K562 (cell line): Measurements from ENCODE around the gene GZF1. TPM values are rescaled to one million over a fixed set of nuclear protein-coding genes. Genes with fewer than 3 reads are reported as not detected.

ENCODE experiments used
- ATF1 ChIP-seq, 2 experiments: fragments of 450-650 bp in 1 of 2; IDR thresholded peaks; 2 replicates each; pipeline ENCODE4 v1.6.1; 2016; ENCODE audit warnings: missing compliant biosample characterization in 1 of 2, missing genetic modification characterization in 1 of 2
- CBX3 ChIP-seq, 2 experiments: IDR thresholded peaks; 1 replicate in 1 of 2; 2 replicates in 1 of 2; pipeline ENCODE4 v1.6.1; 2012; ENCODE audit warnings: inconsistent platforms in 2 of 2, low read length in 2 of 2, borderline replicate concordance in 1 of 2, control low read depth in 1 of 2
- EP300 ChIP-seq: IDR thresholded peaks from 2 replicates; pipeline ENCODE4 v1.6.1; 2012; ENCODE audit warnings: low read length, improper control_type of control experiment
- GABPB2 ChIP-seq: fragments of 250-450 bp; sonication (Bioruptor Pico); conservative IDR thresholded peaks from 2 replicates; pipeline ENCODE4 v1.5.1; 2021; ENCODE audit warnings: mild to moderate bottlenecking
- HCFC1 ChIP-seq: IDR thresholded peaks from 2 replicates; pipeline ENCODE4 v1.6.1; 2012; ENCODE audit warnings: low read depth, low read length, improper control_type of control experiment
- KLF6 ChIP-seq: fragments of 250-450 bp; sonication (Bioruptor Pico); IDR thresholded peaks from 2 replicates; pipeline ENCODE4 v1.4.0; 2020; ENCODE audit warnings: mild to moderate bottlenecking, moderate library complexity, borderline replicate concordance
- POLR2AphosphoS2 ChIP-seq: IDR thresholded peaks from 2 replicates; pipeline ENCODE4 v1.6.1; 2012; ENCODE audit warnings: low read length, improper control_type of control experiment
- PTBP1 ChIP-seq: fragments of 200-400 bp; formaldehyde crosslinking; IDR thresholded peaks from 2 replicates; pipeline ENCODE4 v1.6.1; 2017; ENCODE audit warnings: low read depth, low read length
- RAD51 ChIP-seq: fragments of 450-650 bp; IDR thresholded peaks from 2 replicates; pipeline ENCODE4 v1.7.1; 2016; ENCODE audit warnings: low read depth, mild to moderate bottlenecking, borderline replicate concordance
- RB1 ChIP-seq: fragments of 450-650 bp; IDR thresholded peaks from 2 replicates; pipeline ENCODE4 v1.6.1; 2017; ENCODE audit warnings: low read depth, mild to moderate bottlenecking
- RBBP5 ChIP-seq: fragments of 200-600 bp; sonication (generic); IDR thresholded peaks from 2 replicates; pipeline ENCODE4 v1.6.1; 2012; ENCODE audit warnings: borderline replicate concordance, mild to moderate bottlenecking, low read length, control low read depth, inconsistent platforms; ENCODE audit not compliant: insufficient read depth, poor library complexity, severe bottlenecking
- SRSF3 ChIP-seq: fragments of 200-400 bp; formaldehyde crosslinking; IDR thresholded peaks from 2 replicates; pipeline ENCODE4 v1.6.1; 2016; ENCODE audit warnings: mild to moderate bottlenecking, low read length, moderate library complexity; ENCODE audit not compliant: insufficient read depth
- ZNF644 ChIP-seq: fragments of 200-800 bp; sonication (Bioruptor generic); IDR thresholded peaks from 2 replicates; pipeline ENCODE4 v1.6.1; 2016; ENCODE audit warnings: low read depth, missing genetic modification characterization, missing compliant biosample characterization
- polyA plus RNA-seq, 8 experiments: library from polyadenylated mRNA; depleted of rRNA in 4 of 8; stranded (reverse) in 5 of 8; unstranded in 3 of 8; fragments of >200 nt; fragmentation: Nextera tagmentation in 2 of 8; fragmentation: Illumina TruSeq in 1 of 8; extraction: Ambion mirVana in 2 of 8; extraction: Trizol in 1 of 8; gene quantifications; 2 replicates each; pipeline versions ENCODE4 v1.2.1 to v1.2.3, GENCODE V29; 2011 to 2014; ENCODE audit warnings: inconsistent platforms in 1 of 8, missing spikeins in 1 of 8
- total RNA-seq, 7 experiments: library from RNA; depleted of rRNA in 6 of 7; stranded (reverse); fragments of >200 nt in 6 of 7; fragmentation: Illumina TruSeq in 2 of 7; extraction: Trizol in 2 of 7; gene quantifications; 2 replicates each; pipeline versions ENCODE4 v1.2.1 to v1.2.3, GENCODE V29; 2011 to 2021; ENCODE audit warnings: low replicate concordance in 1 of 7
- TF ChIP-seq, protein P1 (sequence below): fragments of 450-650 bp; formaldehyde crosslinking; IDR thresholded peaks from 2 replicates; pipeline ENCODE4 v1.4.0; 2022; ENCODE audit warnings: missing genetic modification characterization
- TF ChIP-seq, protein P2 (sequence below): fragments of 250-450 bp; sonication (Bioruptor Pico); IDR thresholded peaks from 2 replicates; pipeline ENCODE4 v1.4.0; 2020; ENCODE audit warnings: mild to moderate bottlenecking
- TF ChIP-seq, protein P3 (sequence below), 2 experiments: fragments of 450-650 bp in 1 of 2; sonication (generic) in 1 of 2; formaldehyde crosslinking in 1 of 2; IDR thresholded peaks in 1 of 2; conservative IDR thresholded peaks in 1 of 2; 2 replicates each; pipeline versions ENCODE4 v1.6.1 to v1.8.1; 2016 to 2023; ENCODE audit warnings: mild to moderate bottlenecking in 2 of 2, moderate library complexity in 2 of 2, inconsistent platforms in 1 of 2, missing genetic modification reagents in 1 of 2
- TF ChIP-seq, protein P4 (sequence below): sonication (generic); formaldehyde crosslinking; IDR thresholded peaks from 2 replicates; pipeline ENCODE4 v1.9.0; 2022; ENCODE audit warnings: mild to moderate bottlenecking, missing genetic modification reagents
- TF ChIP-seq, protein P5 (sequence below): fragments of 450-650 bp; formaldehyde crosslinking; IDR thresholded peaks from 2 replicates; pipeline ENCODE4 v1.4.0; 2020; ENCODE audit warnings: mild to moderate bottlenecking, mixed read lengths
- TF ChIP-seq, protein P6 (sequence below): fragments of 450-650 bp; IDR thresholded peaks from 2 replicates; pipeline ENCODE4 v1.6.1; 2018; ENCODE audit warnings: mild to moderate bottlenecking, low read depth; ENCODE audit not compliant: partially characterized antibody

GZF1 gene
- total and polyA plus RNA-seq, 9 of the 15 experiments (the other 6 are each of a cell fraction or from before 2014, with no cell fraction given): 1.2 to 15.7 (median 7.4) TPM

DNA sequence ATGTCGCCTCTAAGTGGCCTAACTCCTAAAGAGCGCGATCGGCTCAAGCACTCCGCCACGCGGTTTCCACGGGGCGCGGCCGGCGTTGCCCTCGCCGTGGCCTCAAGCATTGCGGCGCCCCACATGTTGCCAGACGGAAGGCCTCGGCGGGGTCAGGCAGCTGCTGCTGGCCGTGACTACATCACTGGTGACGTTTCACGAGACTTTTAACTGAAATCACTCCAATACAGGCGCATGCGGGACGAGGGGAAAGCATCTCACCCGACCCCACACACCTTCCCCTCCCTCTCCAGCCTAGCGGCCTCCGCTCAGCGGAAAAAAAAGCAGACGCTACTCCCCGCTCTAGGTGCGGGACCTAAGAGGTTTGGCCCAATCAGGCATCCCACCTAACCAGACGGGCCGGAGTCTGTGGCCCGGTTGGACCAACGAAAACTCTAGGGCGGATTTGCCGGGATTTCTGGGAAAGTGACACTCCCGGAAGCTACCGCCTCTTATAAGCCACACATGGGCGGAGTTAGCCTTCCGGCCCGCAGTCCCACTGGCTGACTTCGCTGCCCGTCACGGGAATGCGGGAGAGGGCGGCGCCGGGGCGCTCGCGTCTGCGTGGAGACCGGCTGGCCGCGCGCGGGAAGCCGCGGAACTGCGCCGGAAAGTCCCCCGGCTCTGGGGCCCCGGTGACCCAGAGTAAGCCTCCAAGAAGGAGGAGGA is 11.6 kb upstream of the GZF1 start, which contains the start of gene NXT1 (continued):
- TF ChIP-seq, protein P1, sequence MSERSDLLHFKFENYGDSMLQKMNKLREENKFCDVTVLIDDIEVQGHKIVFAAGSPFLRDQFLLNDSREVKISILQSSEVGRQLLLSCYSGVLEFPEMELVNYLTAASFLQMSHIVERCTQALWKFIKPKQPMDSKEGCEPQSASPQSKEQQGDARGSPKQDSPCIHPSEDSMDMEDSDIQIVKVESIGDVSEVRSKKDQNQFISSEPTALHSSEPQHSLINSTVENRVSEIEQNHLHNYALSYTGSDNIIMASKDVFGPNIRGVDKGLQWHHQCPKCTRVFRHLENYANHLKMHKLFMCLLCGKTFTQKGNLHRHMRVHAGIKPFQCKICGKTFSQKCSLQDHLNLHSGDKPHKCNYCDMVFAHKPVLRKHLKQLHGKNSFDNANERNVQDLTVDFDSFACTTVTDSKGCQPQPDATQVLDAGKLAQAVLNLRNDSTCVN (CRISPR knock-in tag): no peak
- no peak for TF ChIP-seq KLF6
- no peak for TF ChIP-seq CBX3 (IDR thresholded peaks at IDR 0.05; ENCODE audit: borderline replicate concordance in 1 of 2, low read length in 2 of 2)
- no peak for TF ChIP-seq ATF1 (CRISPR knock-in tag; IDR thresholded peaks at IDR 0.05)
- TF ChIP-seq ATF1 (tag; IDR thresholded peaks at IDR 0.05): peak; percentile 91
- no peak for TF ChIP-seq ZNF644
- TF ChIP-seq SRSF3: no peak
- TF ChIP-seq, protein P2, sequence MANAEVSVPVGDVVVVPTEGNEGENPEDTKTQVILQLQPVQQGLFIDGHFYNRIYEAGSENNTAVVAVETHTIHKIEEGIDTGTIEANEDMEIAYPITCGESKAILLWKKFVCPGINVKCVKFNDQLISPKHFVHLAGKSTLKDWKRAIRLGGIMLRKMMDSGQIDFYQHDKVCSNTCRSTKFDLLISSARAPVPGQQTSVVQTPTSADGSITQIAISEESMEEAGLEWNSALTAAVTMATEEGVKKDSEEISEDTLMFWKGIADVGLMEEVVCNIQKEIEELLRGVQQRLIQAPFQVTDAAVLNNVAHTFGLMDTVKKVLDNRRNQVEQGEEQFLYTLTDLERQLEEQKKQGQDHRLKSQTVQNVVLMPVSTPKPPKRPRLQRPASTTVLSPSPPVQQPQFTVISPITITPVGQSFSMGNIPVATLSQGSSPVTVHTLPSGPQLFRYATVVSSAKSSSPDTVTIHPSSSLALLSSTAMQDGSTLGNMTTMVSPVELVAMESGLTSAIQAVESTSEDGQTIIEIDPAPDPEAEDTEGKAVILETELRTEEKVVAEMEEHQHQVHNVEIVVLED (CRISPR knock-in tag): no peak
- no peak for TF ChIP-seq PTBP1
- TF ChIP-seq, protein P3, sequence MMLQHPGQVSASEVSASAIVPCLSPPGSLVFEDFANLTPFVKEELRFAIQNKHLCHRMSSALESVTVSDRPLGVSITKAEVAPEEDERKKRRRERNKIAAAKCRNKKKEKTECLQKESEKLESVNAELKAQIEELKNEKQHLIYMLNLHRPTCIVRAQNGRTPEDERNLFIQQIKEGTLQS (IDR thresholded peaks at IDR 0.05): no peak
- TF ChIP-seq, protein P3 (CRISPR knock-in tag; conservative IDR thresholded peaks at IDR 0.05): 0 out of 2 replicates have a peak, but pooled peaks have one; percentile 48
- TF ChIP-seq EP300: no peak
- TF ChIP-seq, protein P4, sequence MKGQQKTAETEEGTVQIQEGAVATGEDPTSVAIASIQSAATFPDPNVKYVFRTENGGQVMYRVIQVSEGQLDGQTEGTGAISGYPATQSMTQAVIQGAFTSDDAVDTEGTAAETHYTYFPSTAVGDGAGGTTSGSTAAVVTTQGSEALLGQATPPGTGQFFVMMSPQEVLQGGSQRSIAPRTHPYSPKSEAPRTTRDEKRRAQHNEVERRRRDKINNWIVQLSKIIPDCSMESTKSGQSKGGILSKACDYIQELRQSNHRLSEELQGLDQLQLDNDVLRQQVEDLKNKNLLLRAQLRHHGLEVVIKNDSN (CRISPR knock-in tag): peak; percentile 31; the same call in 1 of the 2 replicates
- no peak for TF ChIP-seq GABPB2 (CRISPR knock-in tag)
- TF ChIP-seq POLR2AphosphoS2: no peak
- peak; percentile 79 for TF ChIP-seq HCFC1
- TF ChIP-seq, protein P5, sequence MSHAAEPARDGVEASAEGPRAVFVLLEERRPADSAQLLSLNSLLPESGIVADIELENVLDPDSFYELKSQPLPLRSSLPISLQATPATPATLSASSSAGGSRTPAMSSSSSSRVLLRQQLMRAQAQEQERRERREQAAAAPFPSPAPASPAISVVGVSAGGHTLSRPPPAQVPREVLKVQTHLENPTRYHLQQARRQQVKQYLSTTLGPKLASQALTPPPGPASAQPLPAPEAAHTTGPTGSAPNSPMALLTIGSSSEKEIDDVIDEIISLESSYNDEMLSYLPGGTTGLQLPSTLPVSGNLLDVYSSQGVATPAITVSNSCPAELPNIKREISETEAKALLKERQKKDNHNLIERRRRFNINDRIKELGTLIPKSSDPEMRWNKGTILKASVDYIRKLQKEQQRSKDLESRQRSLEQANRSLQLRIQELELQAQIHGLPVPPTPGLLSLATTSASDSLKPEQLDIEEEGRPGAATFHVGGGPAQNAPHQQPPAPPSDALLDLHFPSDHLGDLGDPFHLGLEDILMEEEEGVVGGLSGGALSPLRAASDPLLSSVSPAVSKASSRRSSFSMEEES (CRISPR knock-in tag): no peak
- TF ChIP-seq, protein P6, sequence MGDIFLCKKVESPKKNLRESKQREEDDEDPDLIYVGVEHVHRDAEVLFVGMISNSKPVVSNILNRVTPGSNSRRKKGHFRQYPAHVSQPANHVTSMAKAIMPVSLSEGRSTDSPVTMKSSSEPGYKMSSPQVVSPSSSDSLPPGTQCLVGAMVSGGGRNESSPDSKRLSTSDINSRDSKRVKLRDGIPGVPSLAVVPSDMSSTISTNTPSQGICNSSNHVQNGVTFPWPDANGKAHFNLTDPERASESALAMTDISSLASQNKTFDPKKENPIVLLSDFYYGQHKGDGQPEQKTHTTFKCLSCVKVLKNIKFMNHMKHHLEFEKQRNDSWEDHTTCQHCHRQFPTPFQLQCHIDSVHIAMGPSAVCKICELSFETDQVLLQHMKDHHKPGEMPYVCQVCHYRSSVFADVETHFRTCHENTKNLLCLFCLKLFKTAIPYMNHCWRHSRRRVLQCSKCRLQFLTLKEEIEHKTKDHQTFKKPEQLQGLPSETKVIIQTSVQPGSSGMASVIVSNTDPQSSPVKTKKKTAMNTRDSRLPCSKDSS: no peak
- TF ChIP-seq RB1: peak; percentile 77; the same call in 1 of the 2 replicates
- TF ChIP-seq RAD51: no peak
- TF ChIP-seq RBBP5: peak; percentile 24
